ENCODE results near the gene PCGF3.
"Not testable (repeated sequence)": the region's sequence is repeated elsewhere in the genome, so short reads cannot be mapped to it uniquely, and the experiment has no call there.

Gene PCGF3

GRCh38 chr4:773214-773613 lies 67.6 kb downstream of the PCGF3 start:
- Histone ChIP-seq H3K9ac (ENCODE audit: low read depth in 1 of 2, low read length in 2 of 2) (no peak overlapping the region), H3K4me3 (ENCODE audit: low read length in 2 of 2) (no peak overlapping the region), H3K36me3 (ENCODE audit: control insufficient read depth in 2 of 2, insufficient read depth in 2 of 2, low read length in 2 of 2) (peaks cover 47 to 58% of the 10 kb centered on the region in 2 donors), H3K4me1 (ENCODE audit: control insufficient read depth in 2 of 2, insufficient read depth in 2 of 2, low read length in 2 of 2) (no peaks in the 10 kb centered on the region), H3K27ac (ENCODE audit: low read depth in 2 of 2, low read length in 2 of 2) (no peak overlapping the region), H3K27me3 (ENCODE audit: control insufficient read depth in 2 of 2, insufficient read depth in 2 of 2, low read length in 2 of 2) (no peaks in the 10 kb centered on the region), H3K9me3 (ENCODE audit: control insufficient read depth in 2 of 2, low read length in 2 of 2) (no peaks in the 10 kb centered on the region)

DNA sequence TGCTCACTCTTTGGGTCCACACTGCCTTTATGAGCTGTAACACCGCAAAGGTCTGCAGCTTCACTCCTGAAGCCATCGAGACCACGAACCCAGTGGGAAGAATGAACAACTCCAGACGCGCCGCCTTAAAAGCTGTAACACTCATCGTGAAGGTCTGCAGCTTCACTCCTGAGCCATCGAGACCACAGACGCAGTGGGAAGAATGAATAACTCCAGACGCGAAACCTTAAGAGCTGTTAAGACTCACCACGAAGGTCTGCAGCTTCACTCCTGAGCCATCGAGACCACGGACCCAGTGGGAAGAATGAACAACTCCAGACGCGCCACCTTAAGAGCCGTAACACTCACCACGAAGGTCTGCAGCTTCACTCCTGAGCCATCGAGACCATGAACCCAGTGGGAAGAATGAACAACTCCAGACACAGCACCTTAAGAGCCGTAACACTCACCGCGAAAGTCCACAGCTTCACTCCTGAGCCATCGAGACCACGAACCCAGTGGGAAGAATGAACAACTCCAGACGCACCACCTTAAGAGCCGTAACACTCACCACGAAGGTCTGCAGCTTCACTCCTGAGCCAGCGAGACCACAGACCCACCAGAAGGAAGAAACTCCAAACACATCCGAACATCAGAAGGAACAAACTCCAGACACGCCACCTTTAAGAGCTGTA lies 68.9 kb downstream of the PCGF3 start:
- not testable (repeated sequence) for H3K4me3 ChIP-seq (ENCODE audit: low read length in 2 of 2); H3K9ac ChIP-seq (ENCODE audit: low read depth in 1 of 2, low read length in 2 of 2); H3K27me3 ChIP-seq (ENCODE audit: control insufficient read depth in 2 of 2, insufficient read depth in 2 of 2, low read length in 2 of 2); H3K27ac ChIP-seq (ENCODE audit: low read depth in 2 of 2, low read length in 2 of 2); H3K4me1 ChIP-seq (ENCODE audit: control insufficient read depth in 2 of 2, insufficient read depth in 2 of 2, low read length in 2 of 2); H3K9me3 ChIP-seq (ENCODE audit: control insufficient read depth in 2 of 2, low read length in 2 of 2)
- peaks cover 43 to 48% of the 10 kb centered on the region in 2 donors for H3K36me3 ChIP-seq (ENCODE audit: control insufficient read depth in 2 of 2, insufficient read depth in 2 of 2, low read length in 2 of 2)

- H3K27ac ChIP-seq (ENCODE audit: low read depth in 2 of 2, low read length in 2 of 2); H3K9me3 ChIP-seq (ENCODE audit: control insufficient read depth in 2 of 2, low read length in 2 of 2); H3K9ac ChIP-seq (ENCODE audit: low read depth in 1 of 2, low read length in 2 of 2); H3K27me3 ChIP-seq (ENCODE audit: control insufficient read depth in 2 of 2, insufficient read depth in 2 of 2, low read length in 2 of 2); H3K4me3 ChIP-seq (ENCODE audit: low read length in 2 of 2): not testable (repeated sequence)
- Histone ChIP-seq H3K36me3 (ENCODE audit: control insufficient read depth in 2 of 2, insufficient read depth in 2 of 2, low read length in 2 of 2) (peaks cover 36 to 43% of the 10 kb centered on the region in 2 donors), H3K4me1 (ENCODE audit: control insufficient read depth in 2 of 2, insufficient read depth in 2 of 2, low read length in 2 of 2) (peaks cover 10% of the 10 kb centered on the region in 2 donors)
These were observed 69.9 kb downstream of the PCGF3 start for GRCh38 chr4:775485-775884.

DNA sequence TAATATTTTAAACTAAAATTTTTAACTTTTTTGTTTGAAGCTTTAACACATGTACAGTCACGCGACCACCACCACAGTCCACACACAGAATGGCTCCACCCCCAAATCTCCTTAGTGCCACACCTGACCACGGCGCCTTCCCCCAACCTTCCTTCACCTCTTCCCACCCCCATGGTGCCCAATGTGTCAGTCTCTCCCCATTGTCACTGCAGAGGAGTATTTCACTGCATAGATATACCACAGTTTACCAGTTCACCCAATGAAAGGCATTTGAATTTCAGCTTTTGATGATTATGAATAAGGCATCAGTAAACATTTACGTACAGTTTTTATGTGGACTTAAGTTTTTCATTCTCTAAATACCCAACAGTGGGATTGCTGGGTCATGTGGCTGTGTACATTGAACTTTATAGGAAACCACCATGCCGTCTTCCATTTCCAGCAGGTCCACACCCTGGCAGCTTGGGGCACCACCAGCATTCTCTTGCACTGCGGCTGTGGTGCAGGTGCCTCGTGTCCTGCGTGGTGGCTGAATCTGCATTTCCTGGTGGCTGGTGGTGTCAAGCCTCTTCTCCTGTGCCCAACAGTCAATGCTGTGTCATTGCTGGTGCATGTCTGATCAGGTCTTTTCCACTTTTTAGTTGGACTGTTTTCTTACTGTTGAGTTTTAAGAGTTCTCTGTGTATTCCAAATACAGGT lies 71.3 kb downstream of the PCGF3 start:
- H3K4me1 ChIP-seq (ENCODE audit: control insufficient read depth in 2 of 2, insufficient read depth in 2 of 2, low read length in 2 of 2), result peaks cover 14 to 15% of the 10 kb centered on the region in 2 donors
- no peaks in the 10 kb centered on the region for H3K9me3 ChIP-seq (ENCODE audit: control insufficient read depth in 2 of 2, low read length in 2 of 2)
- peaks cover 30 to 36% of the 10 kb centered on the region in 2 donors for H3K36me3 ChIP-seq (ENCODE audit: control insufficient read depth in 2 of 2, insufficient read depth in 2 of 2, low read length in 2 of 2)
- no peaks in the 10 kb centered on the region for H3K27me3 ChIP-seq (ENCODE audit: control insufficient read depth in 2 of 2, insufficient read depth in 2 of 2, low read length in 2 of 2)
- no peak overlapping the region for H3K9ac ChIP-seq (ENCODE audit: low read depth in 1 of 2, low read length in 2 of 2)
- H3K27ac ChIP-seq (ENCODE audit: low read depth in 2 of 2, low read length in 2 of 2), result no peak overlapping the region
- H3K4me3 ChIP-seq (ENCODE audit: low read length in 2 of 2), result no peak overlapping the region

GRCh38 chr4:777520-778262 lies 72.1 kb downstream of the PCGF3 start:
- Histone ChIP-seq H3K27ac (ENCODE audit: low read depth in 2 of 2, low read length in 2 of 2) (no peak overlapping the region), H3K36me3 (ENCODE audit: control insufficient read depth in 2 of 2, insufficient read depth in 2 of 2, low read length in 2 of 2) (peaks cover 29 to 35% of the 10 kb centered on the region in 2 donors), H3K9me3 (ENCODE audit: control insufficient read depth in 2 of 2, low read length in 2 of 2) (no peaks in the 10 kb centered on the region), H3K4me1 (ENCODE audit: control insufficient read depth in 2 of 2, insufficient read depth in 2 of 2, low read length in 2 of 2) (peaks cover 20% of the 10 kb centered on the region in 2 donors), H3K27me3 (ENCODE audit: control insufficient read depth in 2 of 2, insufficient read depth in 2 of 2, low read length in 2 of 2) (no peaks in the 10 kb centered on the region), H3K4me3 (ENCODE audit: low read length in 2 of 2) (no peak overlapping the region), H3K9ac (ENCODE audit: low read depth in 1 of 2, low read length in 2 of 2) (no peak overlapping the region)

DNA sequence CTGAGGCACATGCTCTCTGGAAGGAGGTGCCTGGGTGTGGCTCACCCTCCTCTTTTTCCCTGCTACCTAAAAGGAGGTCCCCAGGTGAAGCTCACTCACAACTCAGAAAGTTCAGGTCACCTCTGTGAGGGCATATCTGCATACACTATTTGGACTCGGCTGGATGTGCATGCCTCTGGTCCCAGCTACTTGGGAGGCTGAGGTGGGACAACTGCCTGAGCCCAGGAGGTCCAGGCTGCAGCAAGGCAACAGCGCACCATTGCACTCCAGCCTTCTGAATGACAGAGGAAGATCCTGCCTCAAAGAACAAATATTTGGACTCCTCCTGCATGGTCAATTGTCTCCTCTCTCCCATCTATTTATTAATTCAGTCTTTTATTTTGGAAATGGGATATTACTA lies 73.9 kb downstream of the PCGF3 start:
- Histone ChIP-seq H3K4me3 (ENCODE audit: low read length in 2 of 2) (no peak overlapping the region), H3K9ac (ENCODE audit: low read depth in 1 of 2, low read length in 2 of 2) (no peak overlapping the region), H3K27ac (ENCODE audit: low read depth in 2 of 2, low read length in 2 of 2) (no peak overlapping the region), H3K4me1 (ENCODE audit: control insufficient read depth in 2 of 2, insufficient read depth in 2 of 2, low read length in 2 of 2) (peaks cover 20 to 24% of the 10 kb centered on the region in 2 donors), H3K36me3 (ENCODE audit: control insufficient read depth in 2 of 2, insufficient read depth in 2 of 2, low read length in 2 of 2) (peaks cover 21 to 27% of the 10 kb centered on the region in 2 donors), H3K9me3 (ENCODE audit: control insufficient read depth in 2 of 2, low read length in 2 of 2) (no peaks in the 10 kb centered on the region), H3K27me3 (ENCODE audit: control insufficient read depth in 2 of 2, insufficient read depth in 2 of 2, low read length in 2 of 2) (peaks cover 0 to 2% of the 10 kb centered on the region in 2 donors)

DNA sequence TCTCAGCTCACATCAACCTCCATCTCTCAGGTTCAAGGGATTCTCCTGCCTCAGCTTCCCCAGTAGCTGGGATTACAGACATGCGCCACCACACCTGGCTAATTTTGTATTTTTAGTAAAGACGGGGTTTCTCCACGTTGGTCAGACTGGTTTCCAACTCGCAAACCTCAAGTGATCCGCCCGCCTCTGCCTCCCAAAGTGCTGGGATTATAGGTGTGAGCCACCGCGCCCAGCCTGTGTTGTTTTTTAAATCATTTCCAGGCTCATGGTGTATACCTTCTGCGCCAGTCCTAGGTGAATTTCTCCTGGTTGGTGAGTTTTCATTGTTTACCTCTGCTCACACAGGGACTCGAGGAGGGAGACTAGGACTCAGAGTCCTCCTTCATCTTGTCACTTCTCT lies 74.6 kb downstream of the PCGF3 start:
- H3K4me1 ChIP-seq (ENCODE audit: control insufficient read depth in 2 of 2, insufficient read depth in 2 of 2, low read length in 2 of 2), result peaks cover 20 to 24% of the 10 kb centered on the region in 2 donors
- H3K4me3 ChIP-seq (ENCODE audit: low read length in 2 of 2), result peak overlapping the region; percentile 86 to 94
- not testable (repeated sequence) for H3K9me3 ChIP-seq (ENCODE audit: control insufficient read depth in 2 of 2, low read length in 2 of 2); H3K27ac ChIP-seq (ENCODE audit: low read depth in 2 of 2, low read length in 2 of 2); H3K27me3 ChIP-seq (ENCODE audit: control insufficient read depth in 2 of 2, insufficient read depth in 2 of 2, low read length in 2 of 2)
- H3K36me3 ChIP-seq (ENCODE audit: control insufficient read depth in 2 of 2, insufficient read depth in 2 of 2, low read length in 2 of 2), result peaks cover 18 to 22% of the 10 kb centered on the region in 2 donors
- H3K9ac ChIP-seq (ENCODE audit: low read depth in 1 of 2, low read length in 2 of 2), result peak overlapping the region; percentile 89 to 94

- H3K27ac ChIP-seq (ENCODE audit: low read depth in 2 of 2, low read length in 2 of 2), result peak overlapping the region; percentile 92 to 94
- H3K9me3 ChIP-seq (ENCODE audit: control insufficient read depth in 2 of 2, low read length in 2 of 2), result no peaks in the 10 kb centered on the region
- H3K4me3 ChIP-seq (ENCODE audit: low read length in 2 of 2), result peak overlapping the region; percentile 86 to 94
- peaks cover 15% of the 10 kb centered on the region in 2 donors for H3K36me3 ChIP-seq (ENCODE audit: control insufficient read depth in 2 of 2, insufficient read depth in 2 of 2, low read length in 2 of 2)
- peaks cover 10 to 11% of the 10 kb centered on the region in 2 donors for H3K27me3 ChIP-seq (ENCODE audit: control insufficient read depth in 2 of 2, insufficient read depth in 2 of 2, low read length in 2 of 2)
- peak overlapping the region; percentile 89 to 94 for H3K9ac ChIP-seq (ENCODE audit: low read depth in 1 of 2, low read length in 2 of 2)
- H3K4me1 ChIP-seq (ENCODE audit: control insufficient read depth in 2 of 2, insufficient read depth in 2 of 2, low read length in 2 of 2), result peaks cover 20 to 24% of the 10 kb centered on the region in 2 donors
These were observed 75.3 kb downstream of the PCGF3 start for GRCh38 chr4:780716-781492.

DNA sequence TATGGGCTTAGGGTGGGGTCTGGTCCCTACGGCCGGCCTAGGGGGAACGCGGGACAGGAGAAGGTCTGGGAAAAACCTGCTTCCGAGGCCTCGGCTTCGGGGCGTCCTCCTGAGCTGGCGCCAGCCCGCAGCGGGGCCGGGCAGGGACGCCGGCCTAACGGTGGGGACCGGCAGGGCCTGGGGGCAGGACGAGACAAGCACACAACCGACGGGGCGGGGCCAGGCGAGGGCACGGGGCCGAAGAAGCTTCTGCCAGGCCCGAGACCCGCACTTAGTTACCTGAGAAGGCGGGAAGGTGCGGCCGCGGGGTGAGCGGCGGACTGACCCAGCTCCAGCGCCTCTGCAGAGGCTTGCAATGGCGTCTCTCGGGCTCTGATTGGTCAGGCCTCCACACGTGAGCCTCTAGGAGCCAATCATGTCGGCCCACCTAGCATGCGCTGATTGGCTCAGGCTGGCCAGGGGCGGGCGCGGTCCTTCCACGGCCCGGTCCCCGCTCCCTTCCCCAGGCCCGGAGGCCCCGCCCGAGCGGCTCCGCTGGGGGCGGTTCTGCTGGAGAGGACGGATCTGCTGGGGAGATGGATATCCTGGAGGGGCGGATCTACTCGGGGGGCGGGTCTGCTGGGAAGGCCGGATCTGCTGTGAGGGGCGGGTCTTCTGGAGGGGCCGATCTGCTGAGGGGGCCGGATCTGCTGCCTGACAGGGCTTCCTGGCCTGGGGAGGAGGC lies 76.0 kb downstream of the PCGF3 start:
- Histone ChIP-seq H3K4me3 (ENCODE audit: low read length in 2 of 2) (peak overlapping the region; percentile 86 to 94), H3K4me1 (ENCODE audit: control insufficient read depth in 2 of 2, insufficient read depth in 2 of 2, low read length in 2 of 2) (peaks cover 20 to 24% of the 10 kb centered on the region in 2 donors), H3K27ac (ENCODE audit: low read depth in 2 of 2, low read length in 2 of 2) (peak overlapping the region; percentile 92 to 94), H3K9ac (ENCODE audit: low read depth in 1 of 2, low read length in 2 of 2) (peak overlapping the region; percentile 89 to 94), H3K9me3 (ENCODE audit: control insufficient read depth in 2 of 2, low read length in 2 of 2) (no peaks in the 10 kb centered on the region), H3K36me3 (ENCODE audit: control insufficient read depth in 2 of 2, insufficient read depth in 2 of 2, low read length in 2 of 2) (peaks cover 11% of the 10 kb centered on the region in 2 donors), H3K27me3 (ENCODE audit: control insufficient read depth in 2 of 2, insufficient read depth in 2 of 2, low read length in 2 of 2) (peaks cover 10 to 11% of the 10 kb centered on the region in 2 donors)
